Calu3 (cell line): Measurements from ENCODE around the gene MATN1. TPM values are rescaled to one million over a fixed set of nuclear protein-coding genes. Genes with fewer than 3 reads are reported as not detected.

Source experiments
- BruUV-seq: library from RNA; stranded (reverse); fragments of 400-500 nt; replicated peaks from 2 replicates; lab custom pipeline; 2021; lab: Mats Ljungman, UMichigan
- CTCF ChIA-PET: fragments of 300-600 bp; sonication (Branson Sonifier 250); formaldehyde crosslinking; loops from one replicate; lab custom pipeline; 2022; ENCODE audit warnings: antibody characterized with exemption; lab: Charles Lee
- DNase-seq: peaks from one replicate; pipeline ENCODE4 v3.0.0; 2022
- H3K27ac Mint-ChIP-seq: one replicate; pipeline ENCODE4 v1.8.0; 2022; ENCODE audit warnings: mixed read lengths; ENCODE audit not compliant: unreplicated experiment
- H3K27me3 Mint-ChIP-seq: one replicate; pipeline ENCODE4 v1.8.0; 2022; ENCODE audit warnings: mixed read lengths; ENCODE audit not compliant: unreplicated experiment
- H3K36me3 Mint-ChIP-seq: one replicate; pipeline ENCODE4 v1.8.0; 2022; ENCODE audit warnings: mild to moderate bottlenecking, moderate library complexity, mixed read lengths; ENCODE audit not compliant: insufficient read depth, unreplicated experiment
- H3K4me1 Mint-ChIP-seq: one replicate; pipeline ENCODE4 v1.8.0; 2022; ENCODE audit warnings: mild to moderate bottlenecking, low read depth, mixed read lengths; ENCODE audit not compliant: unreplicated experiment
- H3K4me3 Mint-ChIP-seq: one replicate; pipeline ENCODE4 v1.8.0; 2022; ENCODE audit warnings: mild to moderate bottlenecking, low read depth, moderate library complexity, mixed read lengths; ENCODE audit not compliant: unreplicated experiment
- H3K9me3 Mint-ChIP-seq: one replicate; pipeline ENCODE4 v1.8.0; 2022; ENCODE audit warnings: low read depth, mixed read lengths; ENCODE audit not compliant: unreplicated experiment
- CTCF ChIP-seq: fragments of 200-600 bp; IDR thresholded peaks from one replicate; pipeline ENCODE4 v1.8.0; 2022; ENCODE audit warnings: antibody characterized with exemption; ENCODE audit not compliant: unreplicated experiment
- intact Hi-C: fragments of 100-400 bp; cut with micrococcal nuclease; formaldehyde crosslinking; loops from one replicate; pipeline ENCODE4 v1.10.0; 2022; ENCODE audit not compliant: unreplicated experiment
- total RNA-seq: library from RNA; stranded (reverse); gene quantifications from 2 replicates; pipeline ENCODE4 v1.2.3, GENCODE V29; 2022

The MATN1 gene
- total RNA-seq, 1 experiment from 2014 or later = not detected

DNA sequence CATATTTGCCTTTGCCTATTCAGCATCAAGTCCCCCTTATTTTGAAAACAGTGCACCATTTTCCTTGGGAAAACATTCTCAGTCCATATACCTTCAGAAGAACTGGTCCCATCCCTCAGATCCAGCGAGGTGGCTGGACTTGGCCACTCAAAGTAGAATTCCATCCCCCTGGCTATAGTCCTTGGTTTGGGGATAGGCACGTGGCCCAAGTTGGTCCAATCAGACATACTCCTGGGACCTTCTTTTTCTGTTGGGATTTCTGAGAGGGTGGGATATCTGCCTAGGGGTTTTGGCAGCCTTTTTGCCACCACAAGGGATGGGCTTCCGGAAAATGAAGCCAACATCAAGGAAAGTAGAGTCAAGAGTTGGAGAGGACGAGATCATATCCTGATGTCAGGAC lies 10.7 kb upstream of the MATN1 start:
- no peak overlapping the region for H3K27ac Mint-ChIP-seq
- no peak for DNase-seq
- peaks cover 5% of the 10 kb centered on the region for H3K9me3 Mint-ChIP-seq
- H3K4me3 Mint-ChIP-seq = no peak overlapping the region
- BruUV-seq = no TSS peak
- H3K4me1 Mint-ChIP-seq = no peaks in the 10 kb centered on the region
- intact Hi-C loops = no loop called here
- H3K27me3 Mint-ChIP-seq = peaks cover 18% of the 10 kb centered on the region
- CTCF ChIA-PET = interaction anchor here (0.8 kb wide), 1 partner anchor 27 kb away, joined by 3 read pairs; no protein-coding TSS in a partner anchor
- H3K36me3 Mint-ChIP-seq = peaks cover 4% of the 10 kb centered on the region
- TF ChIP-seq CTCF = no peak

DNA sequence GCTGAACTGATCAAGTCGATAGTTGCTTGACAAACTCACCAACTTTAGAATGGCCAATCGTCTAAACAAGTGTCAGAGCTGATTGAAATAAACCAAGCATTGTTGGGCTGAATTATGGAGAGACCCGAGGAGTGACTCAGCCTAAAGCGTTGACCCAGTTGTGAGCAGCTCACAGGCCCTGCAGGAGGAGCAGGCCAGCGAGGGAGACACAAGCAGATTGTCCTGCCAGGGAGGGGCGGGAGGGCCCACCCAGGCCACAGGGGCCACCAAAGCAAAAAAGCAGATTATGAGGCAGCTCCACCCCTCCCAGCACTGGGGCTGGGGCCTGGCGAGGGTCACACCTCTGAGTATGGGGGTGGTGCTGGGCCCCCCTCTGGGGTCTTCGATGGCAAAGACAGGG lies 10.1 kb upstream of the MATN1 start:
- intact Hi-C loops = no loop called here
- CTCF ChIA-PET = no interaction called here
- H3K27me3 Mint-ChIP-seq = peaks cover 18% of the 10 kb centered on the region
- TF ChIP-seq CTCF = no peak
- H3K27ac Mint-ChIP-seq = no peak overlapping the region
- BruUV-seq = no TSS peak
- no peak overlapping the region for H3K4me3 Mint-ChIP-seq
- no peaks in the 10 kb centered on the region for H3K4me1 Mint-ChIP-seq
- H3K36me3 Mint-ChIP-seq = peaks cover 4% of the 10 kb centered on the region
- H3K9me3 Mint-ChIP-seq = peaks cover 3% of the 10 kb centered on the region
- DNase-seq = no peak

DNA sequence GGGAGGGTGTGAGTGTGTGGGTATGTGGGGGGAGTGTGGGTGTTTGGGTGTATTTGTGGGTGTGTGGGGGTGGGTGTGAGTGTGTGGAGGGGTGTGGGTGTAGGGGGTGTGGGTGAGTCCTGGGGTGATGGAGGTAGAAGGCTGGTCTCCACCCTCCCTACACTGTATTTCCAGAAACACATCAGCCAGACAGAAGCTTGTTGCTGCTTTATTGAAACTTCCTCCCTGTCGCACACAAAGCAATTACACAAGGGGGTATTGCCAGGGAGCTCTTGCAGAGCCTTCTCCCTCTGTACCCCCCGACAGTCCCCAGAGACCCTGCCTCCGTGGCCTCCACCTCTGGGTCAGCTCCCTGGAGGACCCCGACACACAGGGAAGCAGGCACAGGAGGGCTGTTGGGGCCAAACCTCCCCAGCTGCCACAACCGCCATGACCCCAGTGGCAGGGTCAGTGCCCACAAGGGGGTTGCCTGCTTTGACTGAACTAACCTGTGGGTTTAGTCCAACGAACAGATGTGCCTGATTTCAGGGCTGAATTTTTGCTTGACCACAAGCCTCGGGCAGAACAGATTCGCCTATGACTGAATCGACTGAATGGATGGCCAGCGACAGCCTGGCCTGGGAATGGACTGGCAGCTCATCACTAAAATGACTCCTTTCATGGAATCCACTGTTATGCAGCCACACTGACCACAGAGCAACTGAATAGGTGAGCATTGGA lies 9.1 kb upstream of the MATN1 start:
- intact Hi-C loops = no loop called here
- peaks cover 18% of the 10 kb centered on the region for H3K27me3 Mint-ChIP-seq
- no TSS peak for BruUV-seq
- no peak overlapping the region for H3K27ac Mint-ChIP-seq
- TF ChIP-seq CTCF = no peak
- no peak for DNase-seq
- CTCF ChIA-PET = interaction anchor here (0.9 kb wide), 1 partner anchor 24 kb away, joined by 4 read pairs; no protein-coding TSS in a partner anchor
- no peaks in the 10 kb centered on the region for H3K4me1 Mint-ChIP-seq
- no peaks in the 10 kb centered on the region for H3K9me3 Mint-ChIP-seq
- H3K4me3 Mint-ChIP-seq = no peak overlapping the region
- peaks cover 7% of the 10 kb centered on the region for H3K36me3 Mint-ChIP-seq

DNA sequence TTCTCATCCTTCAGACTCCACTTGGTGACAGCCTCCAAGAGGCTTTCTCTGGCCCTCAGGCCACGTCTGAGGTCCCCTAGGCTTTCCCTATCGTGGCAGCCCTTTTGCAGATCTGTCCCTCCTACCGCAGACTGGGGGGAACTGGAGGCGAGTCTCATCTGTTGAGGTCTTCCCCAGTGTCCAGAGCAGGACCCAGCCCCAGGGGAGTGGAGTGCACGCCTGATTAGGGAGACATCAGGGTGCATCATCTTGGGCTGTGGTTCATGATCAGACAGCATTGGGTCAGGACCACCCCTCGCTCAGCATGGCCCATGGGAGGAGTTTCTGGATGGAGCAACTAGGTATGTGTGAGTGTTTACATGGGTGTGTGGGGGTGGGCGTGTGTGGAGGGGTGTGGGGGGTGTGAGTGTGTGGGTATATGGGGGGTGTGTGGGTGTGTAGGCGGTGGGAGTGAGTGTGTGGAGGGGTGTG lies 8.5 kb upstream of the MATN1 start:
- BruUV-seq = no TSS peak
- H3K27ac Mint-ChIP-seq = no peak overlapping the region

More for the DNA sequence above, 8.5 kb upstream of the MATN1 start:
- Mint-ChIP-seq H3K36me3 (peaks cover 9% of the 10 kb centered on the region), H3K4me3 (no peak overlapping the region), H3K4me1 (no peaks in the 10 kb centered on the region), H3K27me3 (peaks cover 18% of the 10 kb centered on the region), H3K9me3 (no peaks in the 10 kb centered on the region)
- CTCF ChIA-PET = no interaction called here
- no peak for DNase-seq
- no peak for TF ChIP-seq CTCF
- intact Hi-C loops = no loop called here
